ENCODE measurements around the gene ENO4. TPM values are rescaled to one million over a fixed set of nuclear protein-coding genes. Genes with fewer than 3 reads are reported as not detected.

Gene ENO4
- total and polyA plus RNA-seq, 4 donors, result 0.41 to 0.51 TPM; not detected in 2

DNA sequence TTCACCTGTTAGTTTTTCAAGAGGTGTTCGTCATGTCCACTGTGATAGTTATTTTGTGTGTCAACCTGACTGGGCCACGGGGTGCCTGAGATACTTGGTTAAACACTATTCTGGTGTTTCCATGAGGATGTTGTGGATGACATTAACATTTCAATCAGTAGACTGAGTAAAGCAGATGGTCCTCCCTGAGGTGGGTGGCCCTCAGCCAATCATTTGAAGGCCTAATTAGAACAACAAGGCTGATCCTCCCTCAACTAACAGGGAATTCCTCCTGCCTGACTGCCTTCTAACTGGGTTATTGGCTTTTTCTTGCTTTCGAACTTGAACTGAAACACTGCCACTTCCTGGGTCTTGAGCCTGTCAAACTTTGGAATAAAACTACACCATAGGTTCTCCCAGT, 75.8 kb downstream of the ENO4 start:
- whole genome bisulfite sequencing, 2 donors, result 93 to 97% methylated on average over 3 of the region's 3 CpGs
- H3K4me1 ChIP-seq (ENCODE audit: control insufficient read depth in 1 of 2, insufficient read depth in 2 of 2, low read length in 2 of 2), result no peaks in the 10 kb centered on the region
- no peak overlapping the region for H3K27ac ChIP-seq (ENCODE audit: low read depth in 1 of 2, low read length in 2 of 2)
- ATAC-seq (ENCODE audit: low FRiP score) (no peak), DNase-seq (no peak)
- intact Hi-C loops (cut with DNase I), result no loop called here
- H3K27me3 ChIP-seq (ENCODE audit: control insufficient read depth in 1 of 2, insufficient read depth in 2 of 2, low read length in 1 of 2), result no peaks in the 10 kb centered on the region
- H3K36me3 ChIP-seq (ENCODE audit: control insufficient read depth in 1 of 2, insufficient read depth in 2 of 2, low read length in 1 of 2), result peaks cover 0 to 5% of the 10 kb centered on the region in 2 donors
- no peak overlapping the region for H3K4me3 ChIP-seq (ENCODE audit: low read length in 2 of 2)
- no peaks in the 10 kb centered on the region for H3K9me3 ChIP-seq (ENCODE audit: control insufficient read depth, low read length)

DNA sequence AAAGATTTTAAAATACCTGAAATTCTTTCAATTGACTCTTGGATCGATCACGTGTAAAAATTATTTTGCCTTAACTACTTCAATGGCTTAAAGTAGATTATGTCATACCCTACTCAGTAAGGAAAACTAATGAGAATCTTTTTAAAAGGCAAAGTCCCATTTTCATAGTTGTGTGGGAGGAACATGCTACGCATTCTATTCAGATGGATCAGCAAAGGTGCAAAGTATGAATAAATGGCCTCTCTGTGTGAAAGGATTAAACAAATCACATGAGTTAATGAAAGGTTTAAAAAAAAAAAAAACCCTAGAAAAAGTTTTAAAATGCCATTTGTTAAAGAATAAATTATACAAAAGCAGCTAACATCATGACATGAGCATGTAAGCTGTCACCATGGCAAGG, 77.1 kb downstream of the ENO4 start:
- no peaks in the 10 kb centered on the region for H3K9me3 ChIP-seq (ENCODE audit: control insufficient read depth, low read length)

DNA sequence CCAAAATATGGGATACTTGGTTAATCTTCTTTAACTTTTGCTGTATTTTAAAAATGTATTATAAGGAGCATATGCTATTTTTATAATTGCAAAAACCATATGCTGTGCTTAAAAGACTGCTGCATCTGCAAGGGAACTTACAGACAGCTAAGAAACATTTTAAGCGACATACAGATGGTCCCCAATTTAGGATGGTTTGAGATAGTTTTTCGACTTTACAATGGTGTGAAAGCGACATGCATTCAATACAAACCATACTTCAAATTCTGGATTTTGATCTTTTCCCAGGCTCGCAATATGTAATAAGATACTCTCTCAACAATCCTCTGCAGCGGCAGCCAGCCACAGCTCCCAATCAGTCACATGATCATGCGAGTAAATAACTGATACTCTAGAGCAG, 82.5 kb downstream of the ENO4 start:
- H3K4me1 ChIP-seq (ENCODE audit: control insufficient read depth in 1 of 2, insufficient read depth in 2 of 2, low read length in 2 of 2), result no peaks in the 10 kb centered on the region

More for the DNA sequence above, 77.1 kb downstream of the ENO4 start:
- ATAC-seq (ENCODE audit: low FRiP score), result no peak
- H3K27ac ChIP-seq (ENCODE audit: low read depth in 1 of 2, low read length in 2 of 2), result no peak overlapping the region
- no peaks in the 10 kb centered on the region for H3K27me3 ChIP-seq (ENCODE audit: control insufficient read depth in 1 of 2, insufficient read depth in 2 of 2, low read length in 1 of 2)
- DNase-seq, result no peak
- H3K36me3 ChIP-seq (ENCODE audit: control insufficient read depth in 1 of 2, insufficient read depth in 2 of 2, low read length in 1 of 2), result no peaks in the 10 kb centered on the region
- WGBS, 2 donors, result 85 to 92% methylated on average over 3 of the region's 3 CpGs
- intact Hi-C loops (cut with DNase I), result no loop called here
- no peaks in the 10 kb centered on the region for H3K4me1 ChIP-seq (ENCODE audit: control insufficient read depth in 1 of 2, insufficient read depth in 2 of 2, low read length in 2 of 2)
- H3K4me3 ChIP-seq (ENCODE audit: low read length in 2 of 2), result no peak overlapping the region

More for the DNA sequence above, 82.5 kb downstream of the ENO4 start:
- H3K27me3 ChIP-seq (ENCODE audit: control insufficient read depth in 1 of 2, insufficient read depth in 2 of 2, low read length in 1 of 2), result no peaks in the 10 kb centered on the region
- intact Hi-C loops (cut with DNase I), result no loop called here
- no peak overlapping the region for H3K27ac ChIP-seq (ENCODE audit: low read depth in 1 of 2, low read length in 2 of 2)
- no peak overlapping the region for H3K4me3 ChIP-seq (ENCODE audit: low read length in 2 of 2)
- no peaks in the 10 kb centered on the region for H3K36me3 ChIP-seq (ENCODE audit: control insufficient read depth in 1 of 2, insufficient read depth in 2 of 2, low read length in 1 of 2)
- no peaks in the 10 kb centered on the region for H3K9me3 ChIP-seq (ENCODE audit: control insufficient read depth, low read length)
- DNase-seq (no peak), ATAC-seq (ENCODE audit: low FRiP score) (no peak)
- 94% methylated on average over 6 of the region's 6 CpGs for WGBS, 2 donors

Other genes starting within 250 kb of the ENO4 start
- 1 to 10 TPM in 1 of 2 donors, not detected in 1; 1.2 TPM for gene PNLIPRP2, start 228.5 kb upstream of the ENO4 start, total RNA-seq
- gene PNLIPRP2, start 228.5 kb upstream of the ENO4 start, polyA plus RNA-seq, result 1 to 10 TPM in 1 of 2 donors, under 1 TPM in 1; 0.77 to 4.3 TPM
- gene HSPA12A, start 106.9 kb upstream of the ENO4 start, total RNA-seq, result 10 to 100 TPM; 15.3 to 25.7 TPM
- 1 to 10 TPM; 2.3 to 5.2 TPM for gene HSPA12A, start 106.9 kb upstream of the ENO4 start, polyA plus RNA-seq
- 10 to 100 TPM; 20.9 to 26.1 TPM for gene SHTN1, start 155.7 kb downstream of the ENO4 start, total RNA-seq
- 10 to 100 TPM in 1 of 2 donors, 1 to 10 TPM in 1; 4.9 to 11.1 TPM for gene SHTN1, start 155.7 kb downstream of the ENO4 start, polyA plus RNA-seq

All from aorta (tissue), 5 donors.